ENCODE results near the gene ITPRIPL2.

ITPRIPL2 gene

GRCh38 chr16:19145010-19145409, 31.2 kb downstream of the ITPRIPL2 start:
- DNase-seq = no peak

DNA sequence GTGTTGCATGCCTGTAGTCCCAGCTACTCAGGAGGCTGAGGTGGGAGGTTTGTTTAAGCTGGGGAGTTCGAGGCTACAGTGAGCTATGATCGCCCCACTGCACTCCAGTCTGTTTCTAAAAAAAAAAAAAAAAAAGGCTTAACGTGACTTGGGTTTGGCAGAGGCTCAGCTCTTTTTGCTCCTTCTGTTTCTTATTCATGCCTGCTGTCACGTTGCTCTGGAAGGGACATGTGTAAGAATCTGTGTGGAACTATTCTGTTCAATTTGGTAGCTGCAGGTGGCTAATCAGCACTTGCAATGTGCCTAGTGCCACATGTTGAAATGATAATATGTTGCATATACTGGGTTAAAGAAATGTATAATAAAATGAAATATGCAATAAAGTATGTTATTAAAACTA, 33.4 kb downstream of the ITPRIPL2 start:
- DNase-seq = no peak

GRCh38 chr16:19147627-19148026, 33.9 kb downstream of the ITPRIPL2 start:
- DNase-seq = no peak

- no peak for DNase-seq
These were observed 34.4 kb downstream of the ITPRIPL2 start for GRCh38 chr16:19148189-19148588.

DNA sequence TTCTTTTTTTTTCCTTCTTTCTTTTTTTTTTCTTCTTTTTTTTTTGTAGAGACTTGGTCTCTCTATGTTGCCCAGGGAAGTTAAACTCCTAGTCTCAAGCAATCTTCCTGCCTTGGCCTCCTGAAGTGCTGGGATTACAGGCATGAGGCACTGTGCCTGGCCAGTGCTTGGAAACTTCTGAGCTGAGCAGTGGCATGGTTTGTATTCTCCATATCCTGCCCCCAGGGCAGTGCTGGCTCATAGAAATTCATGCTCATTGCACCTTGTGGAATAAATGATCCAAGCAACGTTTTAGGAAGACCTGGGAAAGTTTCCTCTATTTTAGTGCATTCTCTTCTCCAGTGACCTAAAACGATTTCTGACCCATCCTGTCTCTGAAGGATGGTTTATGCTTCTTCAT, 37.5 kb downstream of the ITPRIPL2 start:
- no peak for DNase-seq

GRCh38 chr16:19152042-19152441, 38.3 kb downstream of the ITPRIPL2 start:
- no peak for DNase-seq

GRCh38 chr16:19153876-19154275, 40.1 kb downstream of the ITPRIPL2 start:
- no peak for DNase-seq

DNA sequence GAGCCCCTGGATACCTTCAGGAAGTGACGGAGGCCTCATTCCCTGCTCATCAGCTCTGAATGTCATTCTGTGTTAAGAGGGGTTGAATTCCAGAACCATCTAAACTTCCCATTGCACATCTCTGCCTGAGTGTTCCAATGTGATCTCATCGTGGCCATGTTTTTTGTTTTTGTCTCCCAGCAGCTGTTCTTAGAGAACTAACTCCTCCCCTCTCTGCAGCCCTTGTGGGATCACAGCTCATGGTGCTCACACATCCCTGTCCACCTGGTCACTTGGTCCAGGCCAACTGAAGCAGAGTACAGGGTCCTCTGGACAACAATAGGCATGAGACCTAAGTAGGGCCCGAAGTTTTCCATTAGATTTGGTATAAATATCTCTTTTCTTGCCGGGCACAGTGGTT, 48.3 kb downstream of the ITPRIPL2 start:
- DNase-seq = no peak

DNA sequence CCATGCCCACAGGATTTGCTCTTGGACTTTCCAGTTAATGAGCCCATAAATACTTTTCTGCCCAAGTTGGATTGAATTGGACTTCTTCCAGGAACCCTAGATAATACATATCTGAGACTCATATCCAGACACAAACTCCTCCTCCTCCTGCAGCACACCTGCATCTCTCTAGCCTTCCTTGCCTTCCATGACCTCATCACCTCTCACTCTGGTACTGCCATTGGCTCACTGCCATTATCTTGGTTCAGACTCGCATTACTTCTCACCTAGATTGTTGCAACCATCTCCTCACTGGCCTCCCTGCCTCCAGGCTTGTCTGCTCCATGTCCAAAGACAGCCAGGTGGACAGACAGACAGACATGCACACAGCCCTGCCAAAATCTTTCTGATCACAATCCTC, 49.5 kb downstream of the ITPRIPL2 start:
- DNase-seq = no peak

DNA sequence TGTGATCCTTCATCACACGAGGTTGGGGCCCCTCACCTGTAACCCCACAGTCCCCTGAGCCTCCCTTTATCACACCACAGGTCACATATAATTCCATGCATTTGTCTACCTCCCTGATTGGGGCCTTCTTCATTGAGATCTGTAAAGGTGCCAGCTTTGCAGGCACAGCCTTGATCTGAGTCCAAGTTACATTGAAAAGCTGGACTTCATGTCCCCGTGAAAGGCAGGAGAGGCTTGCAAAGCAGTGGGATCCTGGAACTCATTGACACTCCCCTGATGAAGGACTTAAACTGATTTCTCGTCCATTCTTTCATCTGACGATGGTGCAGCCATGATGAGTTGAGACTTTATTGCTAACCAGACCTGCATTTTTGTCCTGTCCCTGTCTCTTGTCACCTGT, 50.5 kb downstream of the ITPRIPL2 start:
- no peak for DNase-seq

- DNase-seq = no peak
These were observed 51.3 kb downstream of the ITPRIPL2 start for GRCh38 chr16:19165101-19165500.

DNA sequence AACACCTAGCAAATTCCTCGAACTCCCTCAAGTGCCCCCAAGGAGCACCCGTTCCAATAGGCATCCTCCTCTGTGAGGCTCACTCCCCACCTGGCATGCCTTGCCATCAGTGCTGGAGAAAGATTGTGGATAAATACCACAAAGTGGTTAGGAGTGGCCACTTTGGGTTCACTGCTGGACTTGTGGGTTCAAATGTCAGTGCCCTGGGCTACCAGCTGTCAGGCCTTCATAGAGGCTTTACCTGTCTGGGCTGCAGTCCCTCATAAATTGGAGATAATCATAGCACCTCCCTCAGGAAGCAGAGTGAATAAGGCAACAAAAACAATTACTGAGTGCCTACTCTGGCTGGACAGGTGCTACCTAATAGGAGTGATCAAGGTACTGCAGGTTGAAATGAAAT, 52.7 kb downstream of the ITPRIPL2 start:
- DNase-seq = no peak

DNA sequence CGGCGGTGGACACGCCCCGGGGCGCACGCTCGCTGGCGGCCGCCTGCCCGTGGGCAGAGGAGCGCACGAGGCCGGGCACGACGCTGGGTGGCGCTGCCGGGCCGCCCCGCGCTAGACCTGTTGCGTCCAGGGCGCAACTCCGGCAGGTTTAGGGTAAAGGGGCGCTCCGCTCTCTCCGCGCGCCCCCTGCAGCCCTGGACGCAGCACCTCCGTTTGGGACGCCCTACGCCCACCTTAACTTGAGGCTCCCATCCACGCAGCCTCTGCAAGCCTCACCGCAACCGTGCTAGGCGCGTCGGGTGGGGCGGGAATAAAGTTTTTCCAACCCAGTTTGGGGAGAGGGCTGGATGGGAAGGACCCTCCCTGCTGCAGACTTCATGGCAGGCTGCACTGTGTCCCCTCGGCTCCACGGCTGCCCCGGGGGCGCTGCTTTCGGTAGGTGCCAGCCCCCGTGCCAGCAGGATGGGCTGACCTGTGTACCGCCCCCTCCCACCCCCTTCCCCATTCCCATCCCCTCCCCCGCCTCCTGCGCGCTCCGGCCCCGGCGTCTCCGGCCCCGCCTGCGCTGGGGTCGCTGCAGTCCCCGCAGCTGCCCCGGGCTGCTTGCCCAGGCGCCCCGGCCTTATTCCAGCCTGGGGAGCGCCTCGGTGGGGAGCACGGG, 54.1 kb downstream of the ITPRIPL2 start, which contains the start of gene SYT17:
TSS of gene SYT17 (plus strand) at position 531 of the 661 bp plus-strand sequence. CDS start 407 bp downstream, outside the sequence.
- peak; percentile 10 to 29 for DNase-seq

DNA sequence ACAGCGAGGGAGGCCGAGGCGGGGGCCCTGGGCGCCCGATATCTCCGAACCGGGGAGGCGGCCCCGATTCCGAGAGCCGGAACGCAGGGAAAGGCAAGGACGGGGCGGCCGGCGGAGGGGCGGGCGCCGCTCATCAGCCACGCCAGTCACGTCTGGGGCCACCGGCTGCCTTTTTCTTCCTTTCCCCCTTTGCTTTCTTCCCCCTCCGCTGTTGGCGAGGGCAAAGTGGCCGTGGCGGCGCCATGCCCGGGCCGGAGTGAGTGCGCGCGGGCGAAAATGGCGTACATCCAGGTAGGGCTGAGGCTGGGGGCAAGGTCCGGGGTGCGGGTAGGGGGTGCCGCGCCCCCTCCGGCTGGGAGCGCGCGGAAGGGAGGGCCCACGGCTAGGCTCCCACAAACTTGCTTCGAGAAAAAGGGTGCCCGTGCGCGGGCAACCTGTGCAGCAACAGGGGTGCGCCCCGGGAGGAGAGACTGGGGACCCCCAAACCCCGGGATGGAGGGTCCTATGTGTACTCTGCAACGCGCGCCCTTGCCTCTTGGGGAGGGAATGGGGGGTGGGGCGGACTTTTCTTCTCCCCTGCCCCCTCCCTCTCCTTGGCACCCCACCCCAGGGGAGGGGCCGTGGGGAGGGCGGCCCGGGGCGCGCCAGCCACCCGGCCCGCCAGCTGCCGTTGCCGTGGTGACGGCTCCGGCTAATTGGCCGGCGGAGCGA, 54.8 kb downstream of the ITPRIPL2 start:
- peak in 1 of 2 donors; percentile 7 for DNase-seq

- DNase-seq = no peak
These were observed 55.4 kb downstream of the ITPRIPL2 start for GRCh38 chr16:19169082-19169639.

GRCh38 chr16:19170043-19170655, 56.4 kb downstream of the ITPRIPL2 start:
- no peak for DNase-seq

Data from bone marrow (tissue), 2 donors.